KOPT-K1 (cell line): ENCODE measurements around the gene RTN4RL1.

Experiments
- H3K27ac ChIP-seq: fragments of 200-600 bp; sonication (generic); 2 replicates; pipeline ENCODE4 v1.5.1; 2016; ENCODE audit warnings: antibody characterized with exemption, mild to moderate bottlenecking, low read depth, low read length; ENCODE audit not compliant: poor library complexity, severe bottlenecking
- H3K36me3 ChIP-seq: fragments of 200-600 bp; sonication (generic); 2 replicates; pipeline ENCODE4 v1.5.1; 2017; ENCODE audit warnings: antibody characterized with exemption, mild to moderate bottlenecking, low read length, moderate library complexity; ENCODE audit not compliant: insufficient read depth
- H3K9me3 ChIP-seq: fragments of 200-600 bp; sonication (generic); 2 replicates; pipeline ENCODE4 v1.5.1; 2017; ENCODE audit warnings: antibody characterized with exemption, low read length, mild to moderate bottlenecking; ENCODE audit not compliant: insufficient read depth, poor library complexity, severe bottlenecking

The RTN4RL1 gene

GRCh38 chr17:1957037-1957436 lies 68.1 kb downstream of the RTN4RL1 start:
- H3K27ac ChIP-seq: no peak overlapping the region
- H3K9me3 ChIP-seq: no peaks in the 10 kb centered on the region
- H3K36me3 ChIP-seq: no peaks in the 10 kb centered on the region

- Histone ChIP-seq H3K9me3 (no peaks in the 10 kb centered on the region), H3K36me3 (no peaks in the 10 kb centered on the region), H3K27ac (no peak overlapping the region)
These were observed 69.0 kb downstream of the RTN4RL1 start for GRCh38 chr17:1956134-1956533.

- no peaks in the 10 kb centered on the region for H3K36me3 ChIP-seq
- H3K27ac ChIP-seq: no peak overlapping the region
- no peaks in the 10 kb centered on the region for H3K9me3 ChIP-seq
These were observed 71.3 kb downstream of the RTN4RL1 start for GRCh38 chr17:1953831-1954230.

- Histone ChIP-seq H3K36me3 (no peaks in the 10 kb centered on the region), H3K27ac (no peak overlapping the region), H3K9me3 (no peaks in the 10 kb centered on the region)
These were observed 73.2 kb downstream of the RTN4RL1 start for GRCh38 chr17:1951920-1952319.

DNA sequence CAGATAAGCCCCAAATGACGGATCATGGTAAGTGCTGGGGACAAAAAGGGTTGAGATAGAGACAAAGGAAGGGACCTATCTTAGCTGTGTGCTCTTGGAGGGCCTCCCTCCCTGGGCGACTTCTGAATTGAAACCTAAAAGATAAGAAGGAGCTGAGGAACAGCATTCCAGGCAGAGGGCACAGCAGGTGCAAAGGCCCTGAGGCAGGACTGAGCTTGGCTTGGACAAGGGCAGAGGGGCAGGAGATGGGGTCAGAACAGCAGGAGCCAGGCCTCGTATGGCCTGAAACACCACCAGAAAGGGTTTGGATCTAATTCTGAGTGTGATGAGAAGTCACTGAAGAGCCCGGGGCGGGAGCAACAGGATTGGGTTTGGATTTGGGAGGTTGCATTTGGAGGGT lies 75.4 kb downstream of the RTN4RL1 start:
- Histone ChIP-seq H3K9me3 (no peaks in the 10 kb centered on the region), H3K27ac (no peak overlapping the region), H3K36me3 (no peaks in the 10 kb centered on the region)

DNA sequence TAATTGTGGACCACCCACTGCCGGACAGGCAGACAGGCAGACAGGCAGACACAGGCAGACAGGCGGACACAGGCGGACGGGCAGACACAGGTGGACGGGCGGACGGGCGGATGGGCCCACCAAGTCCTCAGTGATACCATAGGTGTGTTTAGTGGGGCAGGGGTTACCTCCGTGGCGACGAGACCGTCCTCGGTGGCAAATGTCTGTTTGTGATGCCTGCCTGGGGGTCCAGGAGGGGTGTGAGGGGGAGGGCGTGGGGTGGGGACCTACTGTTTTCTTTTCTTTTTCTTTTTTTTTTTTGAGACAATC lies 76.7 kb downstream of the RTN4RL1 start:
- no peaks in the 10 kb centered on the region for H3K36me3 ChIP-seq
- H3K9me3 ChIP-seq: no peaks in the 10 kb centered on the region
- no peak overlapping the region for H3K27ac ChIP-seq

- Histone ChIP-seq H3K36me3 (no peaks in the 10 kb centered on the region), H3K9me3 (no peaks in the 10 kb centered on the region), H3K27ac (no peak overlapping the region)
These were observed 77.2 kb downstream of the RTN4RL1 start for GRCh38 chr17:1947743-1948516.

GRCh38 chr17:1947229-1947742 lies 77.8 kb downstream of the RTN4RL1 start:
- H3K27ac ChIP-seq: no peak overlapping the region
- no peaks in the 10 kb centered on the region for H3K36me3 ChIP-seq
- no peaks in the 10 kb centered on the region for H3K9me3 ChIP-seq

GRCh38 chr17:1946021-1946932 lies 78.9 kb downstream of the RTN4RL1 start:
- Histone ChIP-seq H3K9me3 (no peaks in the 10 kb centered on the region), H3K36me3 (no peaks in the 10 kb centered on the region), H3K27ac (no peak overlapping the region)

GRCh38 chr17:1945621-1946020 lies 79.5 kb downstream of the RTN4RL1 start:
- Histone ChIP-seq H3K36me3 (no peaks in the 10 kb centered on the region), H3K9me3 (no peaks in the 10 kb centered on the region), H3K27ac (no peak overlapping the region)

DNA sequence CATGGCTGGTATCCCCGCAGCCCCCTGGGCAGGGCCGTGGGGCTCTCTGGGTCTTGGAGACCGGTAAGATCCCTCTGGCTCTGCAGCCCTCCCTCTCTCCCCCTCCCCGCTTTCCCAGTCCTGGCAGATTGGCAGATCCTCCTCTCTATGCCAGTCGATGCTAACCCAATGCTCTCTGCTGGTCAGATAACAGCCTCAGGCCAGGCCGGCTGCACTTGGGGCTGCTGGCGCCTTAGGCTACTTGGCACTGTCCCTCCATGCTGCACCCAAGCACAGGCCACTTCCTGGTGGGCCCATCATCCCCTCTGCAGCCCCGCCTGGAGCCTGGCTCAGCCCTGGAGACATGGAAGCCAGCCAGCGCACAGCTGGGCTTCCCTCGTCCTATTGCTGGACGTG lies 81.7 kb downstream of the RTN4RL1 start:
- Histone ChIP-seq H3K36me3 (no peaks in the 10 kb centered on the region), H3K9me3 (no peaks in the 10 kb centered on the region), H3K27ac (no peak overlapping the region)

GRCh38 chr17:1942666-1943435 lies 82.3 kb downstream of the RTN4RL1 start:
- no peak overlapping the region for H3K27ac ChIP-seq
- H3K36me3 ChIP-seq: no peaks in the 10 kb centered on the region

GRCh38 chr17:1942066-1942365 lies 83.1 kb downstream of the RTN4RL1 start:
- no peaks in the 10 kb centered on the region for H3K36me3 ChIP-seq
- H3K9me3 ChIP-seq: no peaks in the 10 kb centered on the region
- no peak overlapping the region for H3K27ac ChIP-seq

More at GRCh38 chr17:1942666-1943435, 82.3 kb downstream of the RTN4RL1 start:
- H3K9me3 ChIP-seq: no peaks in the 10 kb centered on the region

GRCh38 chr17:1941272-1942065 lies 83.7 kb downstream of the RTN4RL1 start:
- no peaks in the 10 kb centered on the region for H3K36me3 ChIP-seq
- no peak overlapping the region for H3K27ac ChIP-seq
- no peaks in the 10 kb centered on the region for H3K9me3 ChIP-seq
